ENCODE measurements around the gene GHRL.

- TF ChIP-seq, protein P1, sequence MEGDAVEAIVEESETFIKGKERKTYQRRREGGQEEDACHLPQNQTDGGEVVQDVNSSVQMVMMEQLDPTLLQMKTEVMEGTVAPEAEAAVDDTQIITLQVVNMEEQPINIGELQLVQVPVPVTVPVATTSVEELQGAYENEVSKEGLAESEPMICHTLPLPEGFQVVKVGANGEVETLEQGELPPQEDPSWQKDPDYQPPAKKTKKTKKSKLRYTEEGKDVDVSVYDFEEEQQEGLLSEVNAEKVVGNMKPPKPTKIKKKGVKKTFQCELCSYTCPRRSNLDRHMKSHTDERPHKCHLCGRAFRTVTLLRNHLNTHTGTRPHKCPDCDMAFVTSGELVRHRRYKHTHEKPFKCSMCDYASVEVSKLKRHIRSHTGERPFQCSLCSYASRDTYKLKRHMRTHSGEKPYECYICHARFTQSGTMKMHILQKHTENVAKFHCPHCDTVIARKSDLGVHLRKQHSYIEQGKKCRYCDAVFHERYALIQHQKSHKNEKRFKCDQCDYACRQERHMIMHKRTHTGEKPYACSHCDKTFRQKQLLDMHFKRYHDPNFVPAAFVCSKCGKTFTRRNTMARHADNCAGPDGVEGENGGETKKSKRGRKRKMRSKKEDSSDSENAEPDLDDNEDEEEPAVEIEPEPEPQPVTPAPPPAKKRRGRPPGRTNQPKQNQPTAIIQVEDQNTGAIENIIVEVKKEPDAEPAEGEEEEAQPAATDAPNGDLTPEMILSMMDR (IDR thresholded peaks at IDR 0.05) = no peak
- no peak for TF ChIP-seq POLR2AphosphoS5 (IDR thresholded peaks at IDR 0.05; ENCODE audit: low read depth, low read length)
- TF ChIP-seq REST (IDR thresholded peaks at IDR 0.05; ENCODE audit: insufficient read depth in 1 of 2, low read depth in 2 of 2, low read length in 1 of 2) = no peak
- no peak for TF ChIP-seq SIN3A (IDR thresholded peaks at IDR 0.05; ENCODE audit: borderline replicate concordance, insufficient read depth, low read depth, low read length)
Observed at GRCh38 chr3:10287936-10288574, 4.7 kb downstream of the GHRL start.

Data from Panc1 (cell line).